ENCODE results near the gene ALDH3B2.

ALDH3B2 gene

GRCh38 chr11:67648140-67648795 lies 26.2 kb downstream of the ALDH3B2 start:
- no peaks in the 10 kb centered on the region for H3K27me3 ChIP-seq (ENCODE audit: insufficient read depth, low read length)
- H3K4me1 ChIP-seq (ENCODE audit: control insufficient read depth, insufficient read depth, low read length, unreplicated experiment): no peaks in the 10 kb centered on the region
- H3K36me3 ChIP-seq (ENCODE audit: insufficient read depth, low read length): no peaks in the 10 kb centered on the region
- no peaks in the 10 kb centered on the region for H3K79me2 ChIP-seq (ENCODE audit: control insufficient read depth, insufficient read depth, low read length, unreplicated experiment)
- H3K27ac ChIP-seq (ENCODE audit: low read depth, low read length): no peak overlapping the region
- no peak overlapping the region for H2AFZ ChIP-seq (ENCODE audit: low read length, unreplicated experiment)
- H3K4me3 ChIP-seq (ENCODE audit: low read depth, low read length): no peak overlapping the region

GRCh38 chr11:67647471-67647870 lies 27.0 kb downstream of the ALDH3B2 start:
- Histone ChIP-seq H3K36me3 (ENCODE audit: insufficient read depth, low read length) (no peaks in the 10 kb centered on the region), H3K79me2 (ENCODE audit: control insufficient read depth, insufficient read depth, low read length, unreplicated experiment) (no peaks in the 10 kb centered on the region), H3K27me3 (ENCODE audit: insufficient read depth, low read length) (no peaks in the 10 kb centered on the region), H3K4me1 (ENCODE audit: control insufficient read depth, insufficient read depth, low read length, unreplicated experiment) (no peaks in the 10 kb centered on the region), H3K4me3 (ENCODE audit: low read depth, low read length) (no peak overlapping the region), H3K27ac (ENCODE audit: low read depth, low read length) (no peak overlapping the region), H2AFZ (ENCODE audit: low read length, unreplicated experiment) (no peak overlapping the region)

DNA sequence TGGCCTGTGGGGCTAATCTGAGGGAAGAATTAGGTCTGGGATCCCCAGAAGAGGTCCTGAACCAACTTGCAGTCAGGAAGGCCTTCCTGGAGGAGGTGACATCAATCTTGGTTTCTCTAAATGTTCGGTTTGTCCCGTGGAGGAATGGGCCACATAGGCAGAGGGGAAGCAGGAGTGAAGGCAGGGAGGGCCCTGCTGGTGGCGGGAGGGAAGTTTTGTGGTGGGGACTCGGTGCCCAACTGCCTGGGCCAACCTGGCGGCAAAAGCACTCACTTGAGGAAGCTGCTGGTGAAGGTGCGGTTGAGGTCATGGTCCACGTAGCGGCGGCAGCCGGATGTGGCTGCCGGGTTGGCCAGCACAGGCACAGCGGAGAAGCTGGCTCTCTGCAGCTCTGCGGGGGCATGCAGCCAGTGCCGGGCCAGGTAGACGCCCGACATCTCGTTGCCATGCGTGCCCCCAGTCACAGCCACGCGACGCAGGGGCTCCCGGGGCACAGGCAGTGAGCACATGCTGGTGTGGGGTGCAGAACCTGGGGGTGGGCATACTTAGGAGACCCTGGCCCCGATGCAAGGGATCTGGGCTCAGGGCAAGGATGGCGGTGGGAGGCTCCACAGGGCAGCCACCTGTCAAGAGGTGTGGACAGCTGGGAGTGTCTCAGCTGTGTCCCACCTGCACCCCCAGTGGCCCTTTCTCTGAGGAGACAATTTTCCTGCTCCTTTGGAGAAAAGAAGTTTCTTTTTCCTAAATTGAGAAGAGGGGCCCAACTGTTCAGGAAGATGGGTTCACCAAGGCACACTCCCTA lies 27.7 kb downstream of the ALDH3B2 start:
- Histone ChIP-seq H2AFZ (ENCODE audit: low read length, unreplicated experiment) (no peak overlapping the region), H3K27me3 (ENCODE audit: insufficient read depth, low read length) (no peaks in the 10 kb centered on the region), H3K36me3 (ENCODE audit: insufficient read depth, low read length) (no peaks in the 10 kb centered on the region), H3K4me1 (ENCODE audit: control insufficient read depth, insufficient read depth, low read length, unreplicated experiment) (no peaks in the 10 kb centered on the region), H3K4me3 (ENCODE audit: low read depth, low read length) (no peak overlapping the region), H3K79me2 (ENCODE audit: control insufficient read depth, insufficient read depth, low read length, unreplicated experiment) (no peaks in the 10 kb centered on the region), H3K27ac (ENCODE audit: low read depth, low read length) (no peak overlapping the region)

DNA sequence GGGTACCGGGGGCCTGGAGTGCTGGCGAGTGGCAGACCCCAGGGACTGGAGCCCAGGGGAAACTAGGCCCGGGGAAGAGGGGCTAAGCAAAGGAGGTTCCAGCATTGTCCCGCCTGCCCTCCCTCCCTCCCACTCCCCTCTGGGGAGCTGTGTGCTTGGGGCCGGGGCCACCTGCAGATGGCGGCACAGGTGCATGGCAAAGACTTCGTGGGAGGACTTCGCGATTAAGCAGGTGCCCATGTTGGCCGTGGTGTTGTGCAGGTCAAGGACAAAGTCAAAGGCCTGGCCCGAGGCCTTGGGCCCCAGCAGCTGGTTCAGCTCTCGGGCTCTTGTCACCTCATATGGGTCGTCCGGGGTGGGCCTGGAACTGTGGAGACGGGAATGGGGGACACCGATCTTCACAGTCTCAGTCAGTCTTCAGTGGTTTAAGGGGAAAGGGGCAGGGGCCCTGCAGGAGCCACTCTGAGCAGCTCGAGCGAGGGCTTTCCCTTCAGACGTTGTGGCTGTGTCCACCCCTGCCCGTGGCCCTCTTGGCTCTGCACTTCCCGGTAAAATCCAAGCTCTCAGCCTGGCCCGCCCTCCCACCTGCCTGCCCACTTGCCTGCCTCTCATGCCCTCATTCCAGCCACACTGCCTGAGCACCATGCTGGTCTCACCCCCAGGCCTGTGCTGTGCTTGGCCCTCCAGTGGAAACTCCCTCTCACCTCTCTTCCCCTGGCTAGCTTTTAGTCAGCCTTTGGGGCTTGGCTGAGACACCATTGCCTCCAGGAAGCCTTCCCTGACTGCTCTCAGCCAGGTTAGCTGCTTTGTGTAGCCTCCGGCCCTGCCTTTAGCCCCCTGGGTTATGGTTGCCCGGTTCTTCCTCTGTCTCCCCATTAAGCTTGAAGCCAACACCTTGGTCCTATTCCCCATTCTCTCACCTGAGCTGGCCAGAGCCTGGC lies 28.6 kb downstream of the ALDH3B2 start:
- peaks cover 3% of the 10 kb centered on the region for H3K27me3 ChIP-seq (ENCODE audit: insufficient read depth, low read length)
- no peak overlapping the region for H2AFZ ChIP-seq (ENCODE audit: low read length, unreplicated experiment)
- H3K36me3 ChIP-seq (ENCODE audit: insufficient read depth, low read length): no peaks in the 10 kb centered on the region
- no peaks in the 10 kb centered on the region for H3K4me1 ChIP-seq (ENCODE audit: control insufficient read depth, insufficient read depth, low read length, unreplicated experiment)
- H3K79me2 ChIP-seq (ENCODE audit: control insufficient read depth, insufficient read depth, low read length, unreplicated experiment): no peaks in the 10 kb centered on the region
- H3K27ac ChIP-seq (ENCODE audit: low read depth, low read length): no peak overlapping the region
- no peak overlapping the region for H3K4me3 ChIP-seq (ENCODE audit: low read depth, low read length)

DNA sequence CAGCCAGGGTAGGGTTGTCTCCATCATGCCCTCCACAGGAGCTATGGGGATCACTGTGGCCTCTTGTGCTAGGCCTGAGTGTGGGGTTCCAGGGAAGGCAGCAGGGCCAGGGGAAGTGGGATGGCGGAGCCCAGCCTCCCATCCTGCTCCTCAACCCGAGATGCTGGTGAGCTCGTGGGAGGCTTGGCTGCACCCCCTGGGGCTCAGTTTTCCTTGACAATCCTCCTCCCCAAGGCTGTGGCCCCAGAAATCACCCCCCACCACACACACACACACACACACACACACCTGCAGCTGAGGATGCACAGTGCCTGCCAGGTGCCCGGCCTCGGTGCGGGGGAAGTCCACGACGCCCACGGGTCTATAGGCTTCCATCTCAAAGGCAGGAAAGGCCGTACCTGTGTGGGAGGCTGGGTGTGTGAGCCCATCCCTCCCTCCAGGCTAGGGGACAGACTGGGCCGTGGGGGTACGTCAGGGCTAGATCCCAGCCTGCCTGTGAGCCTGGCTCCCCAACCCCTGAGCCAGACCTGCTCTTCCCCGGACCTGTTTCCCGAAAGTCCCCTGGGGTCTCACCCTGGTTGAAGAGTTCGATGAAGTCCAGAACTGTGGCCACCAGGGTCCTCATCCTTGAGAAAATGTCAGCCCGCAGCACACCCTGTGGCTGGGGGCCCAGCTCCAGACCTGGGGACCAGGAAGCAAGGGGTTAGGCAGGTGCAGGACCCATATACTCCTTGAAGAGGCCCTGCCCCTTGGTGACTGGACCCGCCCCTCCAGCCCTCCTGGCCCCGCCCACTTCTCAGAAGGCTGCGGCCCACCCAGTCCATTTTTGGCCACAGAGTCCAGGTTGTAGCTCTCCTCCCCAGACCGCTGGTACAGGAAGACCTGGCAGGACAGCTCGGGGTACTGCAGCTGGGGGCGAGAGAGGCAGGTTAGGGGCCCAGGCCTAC lies 29.7 kb downstream of the ALDH3B2 start:
- H3K36me3 ChIP-seq (ENCODE audit: insufficient read depth, low read length): no peaks in the 10 kb centered on the region
- peaks cover 10% of the 10 kb centered on the region for H3K27me3 ChIP-seq (ENCODE audit: insufficient read depth, low read length)
- no peak overlapping the region for H3K27ac ChIP-seq (ENCODE audit: low read depth, low read length)
- no peaks in the 10 kb centered on the region for H3K4me1 ChIP-seq (ENCODE audit: control insufficient read depth, insufficient read depth, low read length, unreplicated experiment)
- no peak overlapping the region for H2AFZ ChIP-seq (ENCODE audit: low read length, unreplicated experiment)
- no peaks in the 10 kb centered on the region for H3K79me2 ChIP-seq (ENCODE audit: control insufficient read depth, insufficient read depth, low read length, unreplicated experiment)
- no peak overlapping the region for H3K4me3 ChIP-seq (ENCODE audit: low read depth, low read length)

DNA sequence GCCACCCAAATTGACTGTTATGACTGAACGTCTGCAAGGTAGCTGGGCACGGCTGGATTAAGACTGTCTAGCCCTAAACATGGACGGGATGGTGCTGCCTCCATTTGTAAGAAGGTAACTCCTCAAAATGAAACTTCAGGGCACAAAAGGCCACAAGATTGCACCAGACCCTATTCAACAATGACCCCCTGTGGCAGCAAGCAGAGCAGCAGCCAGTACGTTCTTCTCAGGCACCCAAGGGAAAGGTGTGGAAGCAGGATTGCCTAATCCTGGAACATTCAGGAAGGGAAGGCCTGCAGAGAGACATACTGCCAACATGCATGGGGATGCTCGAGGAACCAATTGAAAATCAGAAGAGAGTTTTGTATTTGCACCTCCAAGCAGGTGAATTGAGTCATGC lies 30.4 kb downstream of the ALDH3B2 start:
- H3K36me3 ChIP-seq (ENCODE audit: insufficient read depth, low read length): no peaks in the 10 kb centered on the region
- no peak overlapping the region for H3K27ac ChIP-seq (ENCODE audit: low read depth, low read length)
- no peak overlapping the region for H3K4me3 ChIP-seq (ENCODE audit: low read depth, low read length)
- peaks cover 13% of the 10 kb centered on the region for H3K27me3 ChIP-seq (ENCODE audit: insufficient read depth, low read length)
- H3K79me2 ChIP-seq (ENCODE audit: control insufficient read depth, insufficient read depth, low read length, unreplicated experiment): no peaks in the 10 kb centered on the region
- no peaks in the 10 kb centered on the region for H3K4me1 ChIP-seq (ENCODE audit: control insufficient read depth, insufficient read depth, low read length, unreplicated experiment)
- no peak overlapping the region for H2AFZ ChIP-seq (ENCODE audit: low read length, unreplicated experiment)

GRCh38 chr11:67642173-67643120 lies 32.0 kb downstream of the ALDH3B2 start:
- Histone ChIP-seq H3K4me3 (ENCODE audit: low read depth, low read length) (no peak overlapping the region), H3K27ac (ENCODE audit: low read depth, low read length) (no peak overlapping the region), H3K36me3 (ENCODE audit: insufficient read depth, low read length) (no peaks in the 10 kb centered on the region), H3K27me3 (ENCODE audit: insufficient read depth, low read length) (peaks cover 13% of the 10 kb centered on the region), H3K4me1 (ENCODE audit: control insufficient read depth, insufficient read depth, low read length, unreplicated experiment) (no peaks in the 10 kb centered on the region), H2AFZ (ENCODE audit: low read length, unreplicated experiment) (no peak overlapping the region), H3K79me2 (ENCODE audit: control insufficient read depth, insufficient read depth, low read length, unreplicated experiment) (no peaks in the 10 kb centered on the region)

- H3K4me3 ChIP-seq (ENCODE audit: low read depth, low read length): no peak overlapping the region
Measured at GRCh38 chr11:67641338-67642172, 32.9 kb downstream of the ALDH3B2 start.

More at GRCh38 chr11:67641338-67642172, 32.9 kb downstream of the ALDH3B2 start:
- Histone ChIP-seq H3K36me3 (ENCODE audit: insufficient read depth, low read length) (no peaks in the 10 kb centered on the region), H3K4me1 (ENCODE audit: control insufficient read depth, insufficient read depth, low read length, unreplicated experiment) (no peaks in the 10 kb centered on the region), H3K27me3 (ENCODE audit: insufficient read depth, low read length) (peaks cover 13% of the 10 kb centered on the region), H2AFZ (ENCODE audit: low read length, unreplicated experiment) (no peak overlapping the region), H3K79me2 (ENCODE audit: control insufficient read depth, insufficient read depth, low read length, unreplicated experiment) (no peaks in the 10 kb centered on the region), H3K27ac (ENCODE audit: low read depth, low read length) (no peak overlapping the region)
